NCI-H226 (cell line): ENCODE results near the gene APP.

ENCODE experiments used
- DNase-seq: peaks from one replicate; pipeline ENCODE4 v3.0.0-alpha.2; 2015

The APP gene

GRCh38 chr21:25896501-25897056, 274.0 kb downstream of the APP start:
- DNase-seq = no peak

- DNase-seq = peak; percentile 21
These were observed 274.9 kb downstream of the APP start for GRCh38 chr21:25895565-25896205.

- no peak for DNase-seq
These were observed 277.4 kb downstream of the APP start for GRCh38 chr21:25893191-25893590.

- DNase-seq = no peak
These were observed 279.0 kb downstream of the APP start for GRCh38 chr21:25891596-25891995.

- DNase-seq = no peak
These were observed 280.6 kb downstream of the APP start for GRCh38 chr21:25890001-25890400.

- no peak for DNase-seq
These were observed 281.9 kb downstream of the APP start for GRCh38 chr21:25888711-25889110.

- DNase-seq = no peak
These were observed 282.8 kb downstream of the APP start for GRCh38 chr21:25887646-25888306.

GRCh38 chr21:25887166-25887565, 283.4 kb downstream of the APP start:
- DNase-seq = no peak

- no peak for DNase-seq
These were observed 284.7 kb downstream of the APP start for GRCh38 chr21:25885880-25886279.

GRCh38 chr21:25885405-25885804, 285.2 kb downstream of the APP start:
- DNase-seq = no peak

- no peak for DNase-seq
These were observed 286.3 kb downstream of the APP start for GRCh38 chr21:25884311-25884710.

GRCh38 chr21:25881524-25882376, 288.8 kb downstream of the APP start:
- DNase-seq = peak; percentile 56

- DNase-seq = no peak
These were observed 291.4 kb downstream of the APP start for GRCh38 chr21:25879203-25879602.

GRCh38 chr21:25878344-25878743, 292.2 kb downstream of the APP start:
- DNase-seq = peak; percentile 24

- DNase-seq = no peak
These were observed 298.3 kb downstream of the APP start for GRCh38 chr21:25872271-25872670.

GRCh38 chr21:25871566-25871965, 299.0 kb downstream of the APP start:
- no peak for DNase-seq

GRCh38 chr21:25870084-25870483, 300.5 kb downstream of the APP start:
- no peak for DNase-seq

GRCh38 chr21:25867061-25867460, 303.5 kb downstream of the APP start:
- DNase-seq = no peak

GRCh38 chr21:25863747-25864146, 306.8 kb downstream of the APP start:
- DNase-seq = no peak

- DNase-seq = no peak
These were observed 307.5 kb downstream of the APP start for GRCh38 chr21:25863031-25863430.

GRCh38 chr21:25862596-25862995, 308.0 kb downstream of the APP start:
- no peak for DNase-seq

GRCh38 chr21:25862112-25862511, 308.5 kb downstream of the APP start:
- no peak for DNase-seq

- no peak for DNase-seq
These were observed 311.2 kb downstream of the APP start for GRCh38 chr21:25859235-25859929.
